Measurements from ENCODE around the gene RPS6KA5. TPM values are rescaled to one million over a fixed set of nuclear protein-coding genes. Genes with fewer than 3 reads are reported as not detected.
"Not testable (repeated sequence)": the region's sequence is repeated elsewhere in the genome, so short reads cannot be mapped to it uniquely, and the experiment has no call there.

Gene RPS6KA5
- total RNA-seq, 2 donors from 2014 or later, result 3.3 to 5.1 TPM

- no peak overlapping the region for H3K27ac Mint-ChIP-seq
These were observed 201.9 kb downstream of the RPS6KA5 start for GRCh38 chr14:90858511-90858910.

GRCh38 chr14:90857866-90858265 lies 202.6 kb downstream of the RPS6KA5 start:
- no peak for DNase-seq
- no peaks in the 10 kb centered on the region for H3K36me3 ChIP-seq (ENCODE audit: control insufficient read depth, insufficient read depth, low read length)
- H3K27ac ChIP-seq (ENCODE audit: low read depth, low read length), result no peak overlapping the region
- 95 to 100% methylated on average over 4 to 6 of the region's 6 CpGs for WGBS, 2 experiments (ENCODE audit: insufficient coverage in 1 of 2, insufficient read length in 1 of 2)
- Mint-ChIP-seq H3K9me3 (no peaks in the 10 kb centered on the region), H3K36me3 (ENCODE audit: low read depth) (no peaks in the 10 kb centered on the region), H3K27me3 (ENCODE audit: insufficient read depth) (no peaks in the 10 kb centered on the region), H3K4me1 (peaks cover 8% of the 10 kb centered on the region), H3K4me3 (no peak overlapping the region), H3K27ac (no peak overlapping the region)
- no peaks in the 10 kb centered on the region for H3K9me3 ChIP-seq (ENCODE audit: control insufficient read depth, low read length)
- no peaks in the 10 kb centered on the region for H3K27me3 ChIP-seq (ENCODE audit: control insufficient read depth, insufficient read depth, low read length, poor library complexity, severe bottlenecking)
- H3K4me1 ChIP-seq (ENCODE audit: control insufficient read depth, insufficient read depth, low read length), result no peaks in the 10 kb centered on the region
- no peak overlapping the region for H3K4me3 ChIP-seq (ENCODE audit: low read length)
- no peak for TF ChIP-seq CTCF (conservative IDR thresholded peaks at IDR 0.05)
- H3K9ac ChIP-seq (ENCODE audit: extremely low read depth, low read length, poor library complexity, severe bottlenecking), result no peak overlapping the region

More at GRCh38 chr14:90858511-90858910, 201.9 kb downstream of the RPS6KA5 start:
- Histone ChIP-seq H3K9me3 (ENCODE audit: control insufficient read depth, low read length) (no peaks in the 10 kb centered on the region), H3K9ac (ENCODE audit: extremely low read depth, low read length, poor library complexity, severe bottlenecking) (no peak overlapping the region), H3K4me3 (ENCODE audit: low read length) (no peak overlapping the region), H3K36me3 (ENCODE audit: control insufficient read depth, insufficient read depth, low read length) (no peaks in the 10 kb centered on the region), H3K27me3 (ENCODE audit: control insufficient read depth, insufficient read depth, low read length, poor library complexity, severe bottlenecking) (no peaks in the 10 kb centered on the region), H3K27ac (ENCODE audit: low read depth, low read length) (no peak overlapping the region), H3K4me1 (ENCODE audit: control insufficient read depth, insufficient read depth, low read length) (no peaks in the 10 kb centered on the region)
- peaks cover 8% of the 10 kb centered on the region for H3K4me1 Mint-ChIP-seq
- H3K27me3 Mint-ChIP-seq (ENCODE audit: insufficient read depth), result no peaks in the 10 kb centered on the region
- H3K4me3 Mint-ChIP-seq, result no peak overlapping the region
- H3K9me3 Mint-ChIP-seq, result no peaks in the 10 kb centered on the region
- no peak for TF ChIP-seq CTCF (conservative IDR thresholded peaks at IDR 0.05)
- no peak for DNase-seq
- WGBS, 2 experiments (ENCODE audit: insufficient coverage in 1 of 2, insufficient read length in 1 of 2), result 90 to 100% methylated on average over 4 to 5 of the region's 5 CpGs
- no peaks in the 10 kb centered on the region for H3K36me3 Mint-ChIP-seq (ENCODE audit: low read depth)

GRCh38 chr14:90856115-90856514 lies 204.3 kb downstream of the RPS6KA5 start:
- H3K27me3 ChIP-seq (ENCODE audit: control insufficient read depth, insufficient read depth, low read length, poor library complexity, severe bottlenecking); H3K4me1 Mint-ChIP-seq; H3K9ac ChIP-seq (ENCODE audit: extremely low read depth, low read length, poor library complexity, severe bottlenecking); H3K9me3 ChIP-seq (ENCODE audit: control insufficient read depth, low read length); DNase-seq; H3K36me3 Mint-ChIP-seq (ENCODE audit: low read depth); H3K9me3 Mint-ChIP-seq; H3K4me1 ChIP-seq (ENCODE audit: control insufficient read depth, insufficient read depth, low read length); H3K4me3 Mint-ChIP-seq; H3K36me3 ChIP-seq (ENCODE audit: control insufficient read depth, insufficient read depth, low read length); H3K4me3 ChIP-seq (ENCODE audit: low read length); H3K27ac ChIP-seq (ENCODE audit: low read depth, low read length); H3K27ac Mint-ChIP-seq; H3K27me3 Mint-ChIP-seq (ENCODE audit: insufficient read depth): not testable (repeated sequence)
- WGBS, 2 experiments (ENCODE audit: insufficient coverage in 1 of 2, insufficient read length in 1 of 2), result 82 to 92% methylated on average over 3 to 5 of the region's 5 CpGs

- no peak overlapping the region for H3K4me3 ChIP-seq (ENCODE audit: low read length)
- DNase-seq, result no peak
- Mint-ChIP-seq H3K4me3 (no peak overlapping the region), H3K27me3 (ENCODE audit: insufficient read depth) (no peaks in the 10 kb centered on the region), H3K27ac (no peak overlapping the region), H3K4me1 (peaks cover 2% of the 10 kb centered on the region), H3K36me3 (ENCODE audit: low read depth) (no peaks in the 10 kb centered on the region), H3K9me3 (no peaks in the 10 kb centered on the region)
- no peak overlapping the region for H3K27ac ChIP-seq (ENCODE audit: low read depth, low read length)
- TF ChIP-seq CTCF (conservative IDR thresholded peaks at IDR 0.05), result no peak
- H3K36me3 ChIP-seq (ENCODE audit: control insufficient read depth, insufficient read depth, low read length), result no peaks in the 10 kb centered on the region
- H3K9ac ChIP-seq (ENCODE audit: extremely low read depth, low read length, poor library complexity, severe bottlenecking), result no peak overlapping the region
- no peaks in the 10 kb centered on the region for H3K27me3 ChIP-seq (ENCODE audit: control insufficient read depth, insufficient read depth, low read length, poor library complexity, severe bottlenecking)
- no peaks in the 10 kb centered on the region for H3K9me3 ChIP-seq (ENCODE audit: control insufficient read depth, low read length)
- H3K4me1 ChIP-seq (ENCODE audit: control insufficient read depth, insufficient read depth, low read length), result no peaks in the 10 kb centered on the region
These were observed 207.3 kb downstream of the RPS6KA5 start for GRCh38 chr14:90853116-90853515.

Data from endodermal cell (in vitro differentiated cells).